ENCODE data around the gene ARNT2.

The ARNT2 gene

GRCh38 chr15:80523746-80524145 lies 119.6 kb downstream of the ARNT2 start:
- DNase-seq (ENCODE audit: low spot score) = no peak
- no peak for TF ChIP-seq CTCF (IDR thresholded peaks at IDR 0.05; ENCODE audit: extremely low read depth, insufficient read depth, missing control alignments)
- in situ Hi-C loops (cut with MboI; ENCODE audit: low pct_unique_long_range_greater_than_20kb, low sequenced_read_pairs, unreplicated experiment) = no loop called here

GRCh38 chr15:80525853-80526252 lies 121.7 kb downstream of the ARNT2 start:
- DNase-seq (ENCODE audit: low spot score) = no peak
- no peak for TF ChIP-seq CTCF (IDR thresholded peaks at IDR 0.05; ENCODE audit: extremely low read depth, insufficient read depth, missing control alignments)
- in situ Hi-C loops (cut with MboI; ENCODE audit: low pct_unique_long_range_greater_than_20kb, low sequenced_read_pairs, unreplicated experiment) = no loop called here

- in situ Hi-C loops (cut with MboI; ENCODE audit: low pct_unique_long_range_greater_than_20kb, low sequenced_read_pairs, unreplicated experiment) = no loop called here
- no peak for TF ChIP-seq CTCF (IDR thresholded peaks at IDR 0.05; ENCODE audit: extremely low read depth, insufficient read depth, missing control alignments)
- DNase-seq (ENCODE audit: low spot score) = no peak
These were observed 122.6 kb downstream of the ARNT2 start for GRCh38 chr15:80526556-80527340.

- in situ Hi-C loops (cut with MboI; ENCODE audit: low pct_unique_long_range_greater_than_20kb, low sequenced_read_pairs, unreplicated experiment) = no loop called here
- TF ChIP-seq CTCF (IDR thresholded peaks at IDR 0.05; ENCODE audit: extremely low read depth, insufficient read depth, missing control alignments) = no peak
- DNase-seq (ENCODE audit: low spot score) = no peak
These were observed 123.2 kb downstream of the ARNT2 start for GRCh38 chr15:80527406-80527805.

GRCh38 chr15:80527961-80528360 lies 123.8 kb downstream of the ARNT2 start:
- in situ Hi-C loops (cut with MboI; ENCODE audit: low pct_unique_long_range_greater_than_20kb, low sequenced_read_pairs, unreplicated experiment) = no loop called here
- no peak for DNase-seq (ENCODE audit: low spot score)
- no peak for TF ChIP-seq CTCF (IDR thresholded peaks at IDR 0.05; ENCODE audit: extremely low read depth, insufficient read depth, missing control alignments)

- no peak for DNase-seq (ENCODE audit: low spot score)
- no peak for TF ChIP-seq CTCF (IDR thresholded peaks at IDR 0.05; ENCODE audit: extremely low read depth, insufficient read depth, missing control alignments)
- in situ Hi-C loops (cut with MboI; ENCODE audit: low pct_unique_long_range_greater_than_20kb, low sequenced_read_pairs, unreplicated experiment) = no loop called here
These were observed 126.7 kb downstream of the ARNT2 start for GRCh38 chr15:80530737-80531365.
